Progenitor cell of endocrine pancreas (in vitro differentiated cells): ENCODE data around the gene EIF3L. TPM values are rescaled to one million over a fixed set of nuclear protein-coding genes. Genes with fewer than 3 reads are reported as not detected.

Experiments
- DNase-seq: peaks from one replicate; pipeline ENCODE4 v3.0.0; 2021; ENCODE audit warnings: low spot score; ENCODE audit not compliant: unreplicated experiment
- H3K27ac Mint-ChIP-seq: 2 replicates; pipeline ENCODE4 v1.8.0; 2021; ENCODE audit warnings: mild to moderate bottlenecking, moderate library complexity, mixed read lengths
- H3K27me3 Mint-ChIP-seq: 2 replicates; pipeline ENCODE4 v1.8.0; 2021; ENCODE audit warnings: mixed read lengths
- H3K36me3 Mint-ChIP-seq: 2 replicates; pipeline ENCODE4 v1.8.0; 2022; ENCODE audit warnings: mixed read lengths; ENCODE audit not compliant: insufficient read depth
- H3K4me1 Mint-ChIP-seq: 2 replicates; pipeline ENCODE4 v1.8.0; 2021; ENCODE audit warnings: low read depth, mixed read lengths
- H3K4me3 Mint-ChIP-seq: 2 replicates; pipeline ENCODE4 v1.8.0; 2021; ENCODE audit warnings: low read depth, mild to moderate bottlenecking, moderate library complexity, mixed read lengths
- H3K9me3 Mint-ChIP-seq: 2 replicates; pipeline ENCODE4 v1.8.0; 2021; ENCODE audit warnings: low read depth, mixed read lengths
- CTCF ChIP-seq: fragments of 200-600 bp; sonication (generic); IDR thresholded peaks from one replicate; pipeline ENCODE4 v1.5.0; 2021; ENCODE audit warnings: antibody characterized with exemption, mild to moderate bottlenecking; ENCODE audit not compliant: unreplicated experiment
- total RNA-seq: library from RNA; stranded (reverse); gene quantifications from 2 replicates; pipeline ENCODE4 v1.2.1, GENCODE V29; 2021

EIF3L gene
- total RNA-seq, 1 donor from 2014 or later: 725 TPM

GRCh38 chr22:37824674-37825641 lies 24.3 kb upstream of the EIF3L start:
- Mint-ChIP-seq H3K4me1 (peaks cover 4% of the 10 kb centered on the region), H3K27me3 (peaks cover 40% of the 10 kb centered on the region), H3K4me3 (peak overlapping the region; percentile 50), H3K36me3 (peaks cover 7% of the 10 kb centered on the region), H3K27ac (no peak overlapping the region), H3K9me3 (no peaks in the 10 kb centered on the region)
- peak; percentile 25 for DNase-seq
- peak; percentile 41 for TF ChIP-seq CTCF

GRCh38 chr22:37827056-37827455 lies 22.2 kb upstream of the EIF3L start:
- peaks cover 24% of the 10 kb centered on the region for H3K27me3 Mint-ChIP-seq
- H3K36me3 Mint-ChIP-seq: peaks cover 10% of the 10 kb centered on the region
- peaks cover under 1% of the 10 kb centered on the region for H3K4me1 Mint-ChIP-seq
- TF ChIP-seq CTCF: no peak
- no peak for DNase-seq
- H3K9me3 Mint-ChIP-seq: no peaks in the 10 kb centered on the region
- H3K27ac Mint-ChIP-seq: no peak overlapping the region
- H3K4me3 Mint-ChIP-seq: no peak overlapping the region

GRCh38 chr22:37830093-37830842 lies 19.0 kb upstream of the EIF3L start:
- no peak overlapping the region for H3K4me3 Mint-ChIP-seq
- H3K27ac Mint-ChIP-seq: no peak overlapping the region
- peaks cover 12% of the 10 kb centered on the region for H3K36me3 Mint-ChIP-seq
- no peak for DNase-seq
- TF ChIP-seq CTCF: no peak
- no peaks in the 10 kb centered on the region for H3K9me3 Mint-ChIP-seq
- peaks cover 6% of the 10 kb centered on the region for H3K27me3 Mint-ChIP-seq
- H3K4me1 Mint-ChIP-seq: no peaks in the 10 kb centered on the region

- no peaks in the 10 kb centered on the region for H3K27me3 Mint-ChIP-seq
- H3K36me3 Mint-ChIP-seq: peaks cover 12% of the 10 kb centered on the region
- no peak for DNase-seq
Observed at GRCh38 chr22:37831472-37831871, 17.7 kb upstream of the EIF3L start.

More at GRCh38 chr22:37831472-37831871, 17.7 kb upstream of the EIF3L start:
- H3K4me3 Mint-ChIP-seq: no peak overlapping the region
- no peaks in the 10 kb centered on the region for H3K9me3 Mint-ChIP-seq
- no peaks in the 10 kb centered on the region for H3K4me1 Mint-ChIP-seq
- no peak overlapping the region for H3K27ac Mint-ChIP-seq
- TF ChIP-seq CTCF: no peak
